Heart left ventricle (tissue), 13 donors: ENCODE data around the gene RPS27L.

Source experiments
- CTCF ChIP-seq, 12 donors: fragments of 200-600 bp; sonication (generic) in 4 of 12; IDR thresholded peaks; one replicate each; pipeline versions ENCODE4 v1.5.0 to v1.8.0; 2018 to 2022; ENCODE audit warnings: antibody characterized with exemption in 12 of 12, mild to moderate bottlenecking in 5 of 12
- POLR2A ChIP-seq, 2 donors: fragments of 450-650 bp; IDR thresholded peaks; one replicate each; pipeline ENCODE4 v1.6.1; 2017; ENCODE audit warnings: antibody characterized with exemption in 2 of 2, mild to moderate bottlenecking in 2 of 2, moderate library complexity in 2 of 2
- donor health status: ischemic (EF 13 %, LVEDD 7.1; RV severe dilation, severe dysfunction).
- donor health status: DM: no; HTN: yes; CAD: no.
- donor health status: DM: no; HTN: no; CAD: no.
- donor health status: ischemic (EF 25% LVEDD 6.9; RV normal size, moderate dysfunction).
- donor health status: ischemic (EF 25% LVEDD 5.7; RV mildly dilated, moderate dysfunction).
- donor health status: ischemic (EF 35%, LVEDD 5.7; RV mildly dilated, moderate dysfunction).
- donor health status: nonischemic (EF 11% LVEDD 7.7; RV severe dilation, severe dysfunction).
- donor health status: DM: yes; HTN: yes; CAD: no.
- donor health status: PGD.
- donor health status: ischemic (EF 29% LVEDD 5.4; RV normal size, mild dysfunction).
- donor health status: nonischemic (EF 23%, LVEDD 6.1; RV moderate dilation, normal function).

GRCh38 chr15:63176302-63176701 lies 19.0 kb upstream of the RPS27L start:
- TF ChIP-seq POLR2A (IDR thresholded peaks at IDR 0.05) (no peak), CTCF (IDR thresholded peaks at IDR 0.05) (no peak)
